ENCODE data around the gene KANTR. TPM values are rescaled to one million over a fixed set of nuclear protein-coding genes. Genes with fewer than 3 reads are reported as not detected.

The KANTR gene
- total RNA-seq, 1 experiment from 2014 or later = 25.3 TPM

DNA sequence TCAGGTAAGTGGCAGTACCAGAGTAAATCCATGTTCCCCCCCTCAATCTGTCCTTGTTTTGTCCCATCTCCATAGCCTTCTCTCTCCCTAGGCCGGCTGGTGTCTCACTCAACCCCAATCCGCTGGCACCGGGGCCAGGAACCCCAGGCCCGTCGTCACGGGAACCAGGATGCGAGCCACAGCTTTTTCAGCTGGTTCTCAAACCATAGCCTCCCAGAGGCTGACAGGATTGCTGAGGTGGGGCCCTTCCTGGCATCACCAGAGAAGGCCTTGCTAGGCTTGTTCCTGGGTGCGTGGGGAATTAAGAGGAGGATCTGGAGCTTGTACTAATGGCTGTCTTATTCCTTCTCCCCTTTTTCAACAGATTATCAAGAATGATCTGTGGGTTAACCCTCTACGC, 9.1 kb upstream of the KANTR start:
- TF ChIP-seq, protein P1, sequence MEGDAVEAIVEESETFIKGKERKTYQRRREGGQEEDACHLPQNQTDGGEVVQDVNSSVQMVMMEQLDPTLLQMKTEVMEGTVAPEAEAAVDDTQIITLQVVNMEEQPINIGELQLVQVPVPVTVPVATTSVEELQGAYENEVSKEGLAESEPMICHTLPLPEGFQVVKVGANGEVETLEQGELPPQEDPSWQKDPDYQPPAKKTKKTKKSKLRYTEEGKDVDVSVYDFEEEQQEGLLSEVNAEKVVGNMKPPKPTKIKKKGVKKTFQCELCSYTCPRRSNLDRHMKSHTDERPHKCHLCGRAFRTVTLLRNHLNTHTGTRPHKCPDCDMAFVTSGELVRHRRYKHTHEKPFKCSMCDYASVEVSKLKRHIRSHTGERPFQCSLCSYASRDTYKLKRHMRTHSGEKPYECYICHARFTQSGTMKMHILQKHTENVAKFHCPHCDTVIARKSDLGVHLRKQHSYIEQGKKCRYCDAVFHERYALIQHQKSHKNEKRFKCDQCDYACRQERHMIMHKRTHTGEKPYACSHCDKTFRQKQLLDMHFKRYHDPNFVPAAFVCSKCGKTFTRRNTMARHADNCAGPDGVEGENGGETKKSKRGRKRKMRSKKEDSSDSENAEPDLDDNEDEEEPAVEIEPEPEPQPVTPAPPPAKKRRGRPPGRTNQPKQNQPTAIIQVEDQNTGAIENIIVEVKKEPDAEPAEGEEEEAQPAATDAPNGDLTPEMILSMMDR (conservative IDR thresholded peaks at IDR 0.05) = no peak
- TF ChIP-seq EZH2 (IDR thresholded peaks at IDR 0.05; ENCODE audit: low read depth) = no peak
- Histone ChIP-seq H3K36me3 (ENCODE audit: low read depth) (no peaks in the 10 kb centered on the region), H3K27me3 (ENCODE audit: insufficient read depth, low read depth) (no peaks in the 10 kb centered on the region), H3K27ac (no peak overlapping the region), H3K4me1 (replicated peaks; ENCODE audit: insufficient read depth) (no peaks in the 10 kb centered on the region), H3K4me3 (no peak overlapping the region), H3K4me2 (no peak overlapping the region), H3K9me2 (ENCODE audit: insufficient read depth) (no peaks in the 10 kb centered on the region), H3F3A (ENCODE audit: insufficient read depth, low read depth) (no peaks in the 10 kb centered on the region), H3K79me2 (ENCODE audit: low read depth) (no peaks in the 10 kb centered on the region), H4K20me1 (ENCODE audit: insufficient read depth) (no peaks in the 10 kb centered on the region), H2AFZ (no peak overlapping the region), H3K9me3 (ENCODE audit: insufficient read depth, low read depth) (no peaks in the 10 kb centered on the region)
- ChIA-PET CTCF (no interaction called here), POLR2A (ENCODE audit: unreplicated experiment) (no interaction called here)
- intact Hi-C loops (cut with micrococcal nuclease; ENCODE audit: unreplicated experiment) = no loop called here
- BruUV-seq (replicated peaks) = no TSS peak
- DNase-seq = no peak

DNA sequence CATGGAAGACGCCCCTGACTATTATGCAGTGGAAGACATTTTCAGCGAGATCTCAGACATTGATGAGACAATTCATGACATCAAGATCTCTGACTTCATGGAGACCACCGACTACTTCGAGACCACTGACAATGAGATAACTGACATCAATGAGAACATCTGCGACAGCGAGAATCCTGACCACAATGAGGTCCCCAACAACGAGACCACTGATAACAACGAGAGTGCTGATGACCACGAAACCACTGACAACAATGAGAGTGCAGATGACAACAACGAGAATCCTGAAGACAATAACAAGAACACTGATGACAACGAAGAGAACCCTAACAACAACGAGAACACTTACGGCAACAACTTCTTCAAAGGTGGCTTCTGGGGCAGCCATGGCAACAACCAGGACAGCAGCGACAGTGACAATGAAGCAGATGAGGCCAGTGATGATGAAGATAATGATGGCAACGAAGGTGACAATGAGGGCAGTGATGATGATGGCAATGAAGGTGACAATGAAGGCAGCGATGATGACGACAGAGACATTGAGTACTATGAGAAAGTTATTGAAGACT, 8.2 kb upstream of the KANTR start:
- TF ChIP-seq, protein P1 (conservative IDR thresholded peaks at IDR 0.05) = no peak
- TF ChIP-seq EZH2 (IDR thresholded peaks at IDR 0.05; ENCODE audit: low read depth) = no peak

DNA sequence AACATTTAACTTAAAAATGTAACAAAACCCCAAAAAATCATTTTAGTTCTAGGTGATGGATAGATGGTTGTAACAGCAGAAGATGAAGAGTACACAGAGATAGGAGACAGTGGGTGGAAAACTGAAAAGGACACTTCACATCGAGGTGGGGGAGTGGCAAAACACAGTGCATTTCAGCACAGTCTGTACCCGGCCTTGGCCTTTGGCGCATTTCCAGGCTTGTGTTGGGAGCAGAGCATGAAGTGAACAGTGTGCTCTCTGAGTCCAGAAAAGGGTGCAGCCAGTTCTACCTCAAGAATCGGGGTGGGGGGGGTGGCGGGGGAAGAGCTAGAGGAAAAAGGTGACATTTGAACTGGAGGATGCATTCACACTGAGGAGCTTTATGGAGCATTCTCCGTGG, 7.5 kb upstream of the KANTR start:
- H2AFZ ChIP-seq = no peak overlapping the region
- no peaks in the 10 kb centered on the region for H3K36me3 ChIP-seq (ENCODE audit: low read depth)
- H3K27me3 ChIP-seq (ENCODE audit: insufficient read depth, low read depth) = no peaks in the 10 kb centered on the region
- H3K4me3 ChIP-seq = no peak overlapping the region
- no peaks in the 10 kb centered on the region for H3K4me1 ChIP-seq (replicated peaks; ENCODE audit: insufficient read depth)
- DNase-seq = no peak
- H3K27ac ChIP-seq = no peak overlapping the region
- TF ChIP-seq EZH2 (IDR thresholded peaks at IDR 0.05; ENCODE audit: low read depth) = no peak
- TF ChIP-seq, protein P1 (conservative IDR thresholded peaks at IDR 0.05) = no peak
- H3K4me2 ChIP-seq = no peak overlapping the region
- POLR2A ChIA-PET (ENCODE audit: unreplicated experiment) = no interaction called here
- intact Hi-C loops (cut with micrococcal nuclease; ENCODE audit: unreplicated experiment) = no loop called here
- no peaks in the 10 kb centered on the region for H3K79me2 ChIP-seq (ENCODE audit: low read depth)
- H4K20me1 ChIP-seq (ENCODE audit: insufficient read depth) = no peaks in the 10 kb centered on the region
- no peaks in the 10 kb centered on the region for H3K9me2 ChIP-seq (ENCODE audit: insufficient read depth)
- no peaks in the 10 kb centered on the region for H3F3A ChIP-seq (ENCODE audit: insufficient read depth, low read depth)
- CTCF ChIA-PET = no interaction called here
- H3K9me3 ChIP-seq (ENCODE audit: insufficient read depth, low read depth) = no peaks in the 10 kb centered on the region
- BruUV-seq (replicated peaks) = no TSS peak

More for the DNA sequence above, 8.2 kb upstream of the KANTR start:
- Histone ChIP-seq H3K27me3 (ENCODE audit: insufficient read depth, low read depth) (no peaks in the 10 kb centered on the region), H3K9me2 (ENCODE audit: insufficient read depth) (no peaks in the 10 kb centered on the region), H3F3A (ENCODE audit: insufficient read depth, low read depth) (no peaks in the 10 kb centered on the region), H2AFZ (no peak overlapping the region), H3K9me3 (ENCODE audit: insufficient read depth, low read depth) (no peaks in the 10 kb centered on the region), H4K20me1 (ENCODE audit: insufficient read depth) (no peaks in the 10 kb centered on the region), H3K4me1 (replicated peaks; ENCODE audit: insufficient read depth) (no peaks in the 10 kb centered on the region), H3K36me3 (ENCODE audit: low read depth) (no peaks in the 10 kb centered on the region), H3K4me3 (no peak overlapping the region), H3K27ac (no peak overlapping the region), H3K79me2 (ENCODE audit: low read depth) (no peaks in the 10 kb centered on the region), H3K4me2 (no peak overlapping the region)
- BruUV-seq (replicated peaks) = no TSS peak
- DNase-seq = no peak
- intact Hi-C loops (cut with micrococcal nuclease; ENCODE audit: unreplicated experiment) = no loop called here
- POLR2A ChIA-PET (ENCODE audit: unreplicated experiment) = no interaction called here
- CTCF ChIA-PET = no interaction called here

Measured in PC-9 (cell line).